Smooth muscle cell (in vitro differentiated cells): ENCODE measurements around the gene ATAD3A. TPM values are rescaled to one million over a fixed set of nuclear protein-coding genes. Genes with fewer than 3 reads are reported as not detected.

Source experiments
- DNase-seq: peaks from one replicate; lab custom pipeline; 2025; ENCODE audit not compliant: unreplicated experiment; lab: John Stamatoyannopoulos, UW
- H2AFZ ChIP-seq: fragments of 200-600 bp; sonication (generic); 2 replicates; pipeline ENCODE4 v1.6.0; 2016; ENCODE audit warnings: antibody characterized with exemption, low read depth, mild to moderate bottlenecking
- H3F3A ChIP-seq: fragments of 200-600 bp; sonication (generic); 2 replicates; pipeline ENCODE4 v1.6.0; 2017; ENCODE audit warnings: antibody characterized with exemption, low read depth
- H3K27ac ChIP-seq: fragments of 200-600 bp; sonication (generic); 2 replicates; pipeline ENCODE4 v1.5.1; 2016; ENCODE audit warnings: low read depth, mild to moderate bottlenecking
- H3K27me3 ChIP-seq: fragments of 200-600 bp; sonication (generic); 2 replicates; pipeline ENCODE4 v1.6.1; 2016; ENCODE audit warnings: low read depth, mild to moderate bottlenecking
- H3K36me3 ChIP-seq: fragments of 200-600 bp; sonication (generic); 2 replicates; pipeline ENCODE4 v1.5.1; 2016; ENCODE audit warnings: low read depth
- H3K4me1 ChIP-seq: fragments of 200-600 bp; sonication (generic); 2 replicates; pipeline ENCODE4 v1.5.1; 2016; ENCODE audit warnings: low read depth
- H3K4me2 ChIP-seq: fragments of 200-600 bp; sonication (generic); 2 replicates; pipeline ENCODE4 v1.6.0; 2016; ENCODE audit warnings: mild to moderate bottlenecking
- H3K4me3 ChIP-seq: fragments of 200-600 bp; sonication (generic); 2 replicates; pipeline ENCODE4 v1.5.1; 2016; ENCODE audit warnings: mild to moderate bottlenecking
- H3K79me2 ChIP-seq: fragments of 200-600 bp; sonication (generic); 2 replicates; pipeline ENCODE4 v1.6.0; 2016; ENCODE audit warnings: low read depth, mild to moderate bottlenecking
- H3K9ac ChIP-seq: fragments of 200-600 bp; sonication (generic); 2 replicates; pipeline ENCODE4 v1.6.0; 2016; ENCODE audit warnings: low read depth
- H3K9me3 ChIP-seq: fragments of 200-600 bp; sonication (generic); replicated peaks from 2 replicates; pipeline ENCODE4 v1.5.1; 2016; ENCODE audit warnings: low read depth
- H4K20me1 ChIP-seq: fragments of 200-600 bp; sonication (generic); 2 replicates; pipeline ENCODE4 v1.6.0; 2016; ENCODE audit warnings: low read depth
- CTCF ChIP-seq: fragments of 200-600 bp; sonication (generic); IDR thresholded peaks from 2 replicates; pipeline ENCODE4 v1.5.1; 2017; ENCODE audit warnings: borderline replicate concordance, mild to moderate bottlenecking, antibody characterized with exemption; ENCODE audit not compliant: insufficient read depth, poor library complexity, severe bottlenecking
- WGBS: methylation state at CpG from one replicate; pipeline ENCODE4 v1.1.7; 2016; ENCODE audit warnings: low lambda C conversion rate; 5-methylcytosine and 5-hydroxymethylcytosine counted together
- polyA plus RNA-seq: library from polyadenylated mRNA; unstranded; fragments of >200 nt; fragmentation: Nextera tagmentation; extraction: Ambion mirVana; gene quantifications from 2 replicates; pipeline ENCODE4 v1.2.1, GENCODE V29; 2016
- total RNA-seq: library from RNA; depleted of rRNA; stranded (reverse); fragments of >200 nt; gene quantifications from 2 replicates; pipeline ENCODE4 v1.2.3, GENCODE V29; 2014

ATAD3A gene
- total and polyA plus RNA-seq, 2 experiments from 2014 or later = 14.3 to 58.0 TPM

- Histone ChIP-seq H3F3A (peaks cover 5% of the 10 kb centered on the region), H3K79me2 (peaks cover 34% of the 10 kb centered on the region), H3K4me3 (no peak overlapping the region), H3K27ac (no peak overlapping the region), H3K4me2 (no peak overlapping the region), H3K9ac (no peak overlapping the region), H4K20me1 (peaks cover 96% of the 10 kb centered on the region), H2AFZ (no peak overlapping the region), H3K27me3 (no peaks in the 10 kb centered on the region), H3K36me3 (no peaks in the 10 kb centered on the region), H3K4me1 (no peaks in the 10 kb centered on the region), H3K9me3 (no peaks in the 10 kb centered on the region)
- TF ChIP-seq CTCF = no peak
- no peak for DNase-seq
- 81% methylated on average over 3 of the region's 4 CpGs for WGBS
Measured at GRCh38 chr1:1558591-1558990, 46.6 kb downstream of the ATAD3A start.

DNA sequence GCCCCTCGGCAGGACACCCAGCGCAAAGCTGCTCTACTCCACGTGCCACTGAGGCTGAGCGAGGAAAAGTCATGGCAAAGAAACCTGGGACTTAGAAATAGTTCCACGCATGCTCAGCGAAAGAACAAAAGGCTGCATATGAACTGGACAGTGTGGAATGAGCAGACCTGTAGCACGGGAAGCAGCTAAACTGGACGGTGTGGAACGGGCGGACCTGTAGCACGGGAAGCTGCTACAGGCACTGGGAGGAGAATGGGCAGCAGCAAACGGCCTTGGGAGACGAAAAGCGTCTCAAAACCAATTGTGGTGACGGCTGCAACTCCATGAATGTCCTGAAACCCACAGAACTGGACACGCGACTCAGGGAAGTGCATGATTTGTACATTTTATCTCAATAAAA, 47.1 kb downstream of the ATAD3A start:
- Histone ChIP-seq H3K9ac (no peak overlapping the region), H3K27me3 (no peaks in the 10 kb centered on the region), H3F3A (peaks cover 5% of the 10 kb centered on the region), H3K4me2 (no peak overlapping the region), H2AFZ (no peak overlapping the region), H3K4me3 (no peak overlapping the region), H3K9me3 (no peaks in the 10 kb centered on the region), H3K27ac (no peak overlapping the region), H3K36me3 (no peaks in the 10 kb centered on the region), H4K20me1 (peaks cover 96% of the 10 kb centered on the region), H3K79me2 (peaks cover 39% of the 10 kb centered on the region), H3K4me1 (no peaks in the 10 kb centered on the region)
- TF ChIP-seq CTCF = no peak
- 80% methylated on average over 17 of the region's 17 CpGs for WGBS
- DNase-seq = no peak

- no peak overlapping the region for H3K9ac ChIP-seq
- peaks cover 49% of the 10 kb centered on the region for H3K79me2 ChIP-seq
- H3K4me1 ChIP-seq = no peaks in the 10 kb centered on the region
- H3F3A ChIP-seq = peaks cover 5% of the 10 kb centered on the region
- 97% methylated on average over 9 of the region's 9 CpGs for WGBS
- H3K36me3 ChIP-seq = no peaks in the 10 kb centered on the region
- H3K4me3 ChIP-seq = no peak overlapping the region
- DNase-seq = no peak
- H2AFZ ChIP-seq = no peak overlapping the region
- H3K27ac ChIP-seq = no peak overlapping the region
- no peak overlapping the region for H3K4me2 ChIP-seq
- H4K20me1 ChIP-seq = peaks cover 96% of the 10 kb centered on the region
- H3K27me3 ChIP-seq = no peaks in the 10 kb centered on the region
- TF ChIP-seq CTCF = no peak
- H3K9me3 ChIP-seq = no peaks in the 10 kb centered on the region
Measured at GRCh38 chr1:1560178-1560577, 48.2 kb downstream of the ATAD3A start.

- H3K27ac ChIP-seq = no peak overlapping the region
- 97% methylated on average over 15 of the region's 15 CpGs for WGBS
- no peak overlapping the region for H2AFZ ChIP-seq
- no peak for TF ChIP-seq CTCF
- no peaks in the 10 kb centered on the region for H3K9me3 ChIP-seq
- H3K4me2 ChIP-seq = no peak overlapping the region
- no peaks in the 10 kb centered on the region for H3K27me3 ChIP-seq
- no peak for DNase-seq
- H3K36me3 ChIP-seq = no peaks in the 10 kb centered on the region
- H3F3A ChIP-seq = peaks cover 5% of the 10 kb centered on the region
- H3K79me2 ChIP-seq = peaks cover 58% of the 10 kb centered on the region
- H4K20me1 ChIP-seq = peaks cover 96% of the 10 kb centered on the region
- no peak overlapping the region for H3K4me3 ChIP-seq
- no peaks in the 10 kb centered on the region for H3K4me1 ChIP-seq
- no peak overlapping the region for H3K9ac ChIP-seq
Measured at GRCh38 chr1:1561801-1562470, 50.0 kb downstream of the ATAD3A start.
